DOHH2 (cell line): ENCODE results near the gene KCNMA1.

Experiments used
- CTCF ChIP-seq: fragments of 200-600 bp; sonication (generic); IDR thresholded peaks from one replicate; pipeline ENCODE4 v1.5.1; 2014; ENCODE audit warnings: antibody characterized with exemption, mild to moderate bottlenecking, low read depth, low read length; ENCODE audit not compliant: poor library complexity, severe bottlenecking
- EZH2phosphoT487 ChIP-seq: fragments of 200-600 bp; sonication (generic); IDR thresholded peaks from 2 replicates; pipeline ENCODE4 v1.6.1; 2017; ENCODE audit warnings: borderline replicate concordance, mild to moderate bottlenecking, antibody characterized with exemption, low read length, moderate library complexity, mixed read lengths

GRCh38 chr10:77457266-77457665 is 180.3 kb downstream of the KCNMA1 start:
- TF ChIP-seq CTCF (no peak), EZH2phosphoT487 (no peak)
